Measurements from ENCODE around the gene INPP5D. TPM values are rescaled to one million over a fixed set of nuclear protein-coding genes. Genes with fewer than 3 reads are reported as not detected.

The INPP5D gene
- total and polyA plus RNA-seq, 2 donors, result 26.6 to 42.0 TPM

DNA sequence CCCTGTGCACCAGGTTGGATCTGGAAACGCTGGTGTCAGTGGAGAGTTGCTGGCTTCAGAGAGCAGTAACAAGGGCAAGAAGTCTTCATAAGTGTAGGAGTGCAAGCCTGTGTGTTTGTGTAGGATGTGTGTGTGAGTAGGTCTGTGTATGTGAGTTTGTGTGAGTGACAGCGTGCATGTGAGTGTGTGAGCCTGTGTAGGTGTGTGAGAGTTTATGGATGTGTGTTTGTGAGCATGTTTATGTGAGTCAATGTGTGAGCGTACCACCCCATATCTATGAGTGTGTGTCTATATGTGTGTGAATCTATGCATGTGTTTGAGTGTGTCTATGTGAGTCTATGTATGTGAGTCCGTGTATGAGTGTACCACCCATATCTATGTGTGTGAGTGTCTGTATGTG, 104.8 kb downstream of the INPP5D start:
- 85% methylated on average over 4 of the region's 4 CpGs for WGBS
- no peaks in the 10 kb centered on the region for H3K4me1 ChIP-seq (ENCODE audit: control insufficient read depth in 2 of 2, insufficient read depth in 2 of 2, low read length in 2 of 2)
- H3K9me3 ChIP-seq (ENCODE audit: control insufficient read depth in 2 of 2, insufficient read depth in 1 of 2, low read length in 1 of 2), result no peaks in the 10 kb centered on the region
- H3K27me3 ChIP-seq (ENCODE audit: control insufficient read depth in 2 of 2, insufficient read depth in 1 of 2, low read length in 1 of 2), result no peaks in the 10 kb centered on the region
- no peak overlapping the region for H3K27ac ChIP-seq (ENCODE audit: low read depth in 1 of 2, low read length in 1 of 2)
- no peak for DNase-seq (ENCODE audit: low read depth in 6 of 9, low spot score in 9 of 9)
- H3K4me3 ChIP-seq (ENCODE audit: low read length in 2 of 2), result no peak overlapping the region
- H3K36me3 ChIP-seq (ENCODE audit: control insufficient read depth in 2 of 2, insufficient read depth in 2 of 2, low read length in 1 of 2), result peaks cover 65 to 75% of the 10 kb centered on the region in 2 donors

DNA sequence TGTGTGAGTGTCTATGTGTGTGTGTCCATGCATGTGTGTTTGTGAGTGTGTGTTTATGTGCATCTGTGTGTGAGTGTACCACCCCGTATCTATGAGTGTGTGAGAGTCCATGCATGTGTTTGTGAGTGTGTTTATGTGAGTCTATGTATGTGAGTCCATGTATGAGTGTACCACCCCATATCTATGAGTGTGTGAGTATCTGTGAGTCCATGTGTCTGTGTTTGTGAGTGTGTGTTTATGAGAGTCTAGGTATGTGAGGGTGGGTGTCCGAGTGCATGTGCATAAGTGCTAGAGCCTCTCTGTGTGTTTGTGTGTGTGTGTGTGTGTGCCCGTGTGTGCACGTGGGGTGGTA, 105.4 kb downstream of the INPP5D start:
- Histone ChIP-seq H3K9me3 (ENCODE audit: control insufficient read depth in 2 of 2, insufficient read depth in 1 of 2, low read length in 1 of 2) (no peaks in the 10 kb centered on the region), H3K4me3 (ENCODE audit: low read length in 2 of 2) (no peak overlapping the region), H3K27ac (ENCODE audit: low read depth in 1 of 2, low read length in 1 of 2) (no peak overlapping the region), H3K27me3 (ENCODE audit: control insufficient read depth in 2 of 2, insufficient read depth in 1 of 2, low read length in 1 of 2) (no peaks in the 10 kb centered on the region), H3K36me3 (ENCODE audit: control insufficient read depth in 2 of 2, insufficient read depth in 2 of 2, low read length in 1 of 2) (peaks cover 69 to 77% of the 10 kb centered on the region in 2 donors), H3K4me1 (ENCODE audit: control insufficient read depth in 2 of 2, insufficient read depth in 2 of 2, low read length in 2 of 2) (no peaks in the 10 kb centered on the region)
- WGBS, result 92% methylated on average over 4 of the region's 4 CpGs
- DNase-seq (ENCODE audit: low read depth in 6 of 9, low spot score in 9 of 9), result no peak

DNA sequence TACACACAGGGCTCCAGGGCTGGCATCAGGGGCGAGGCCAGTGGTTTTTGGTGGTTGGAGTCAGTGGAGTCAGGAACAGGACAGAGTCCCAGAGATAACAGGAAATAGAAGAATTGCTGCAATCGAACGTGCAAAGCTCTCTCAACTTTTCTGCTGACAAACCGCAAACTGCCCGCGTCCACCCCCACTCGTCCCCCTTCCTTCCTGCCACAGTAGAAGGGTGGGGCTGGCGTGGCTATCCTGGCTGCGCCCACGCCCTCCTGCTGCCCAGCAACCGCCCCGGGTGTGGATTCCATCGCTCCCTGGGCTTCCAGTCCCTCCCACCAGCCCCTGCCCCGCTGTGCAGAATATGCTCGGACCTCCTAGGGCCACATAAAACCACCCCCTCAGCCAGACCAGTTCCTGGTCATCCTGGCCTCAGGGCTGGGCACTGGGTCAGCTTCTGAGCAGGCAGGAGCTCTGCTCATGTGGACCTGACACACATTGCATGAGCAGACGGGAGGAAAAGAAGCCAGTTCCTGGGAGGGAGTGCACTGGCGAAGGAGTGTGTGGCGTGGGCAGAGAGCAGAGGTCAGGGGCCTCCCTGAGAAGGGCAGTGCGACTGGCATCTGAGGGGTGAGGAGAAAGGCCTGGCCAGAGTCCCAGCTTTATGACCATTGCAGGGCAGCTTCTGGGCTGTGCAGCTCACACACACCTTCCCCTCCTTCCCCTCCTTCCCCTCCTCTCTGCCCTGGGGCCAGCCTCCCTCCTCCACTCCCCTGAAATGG, 105.9 kb downstream of the INPP5D start:
- DNase-seq (ENCODE audit: low read depth in 6 of 9, low spot score in 9 of 9), result no peak
- Histone ChIP-seq H3K4me1 (ENCODE audit: control insufficient read depth in 2 of 2, insufficient read depth in 2 of 2, low read length in 2 of 2) (no peaks in the 10 kb centered on the region), H3K27me3 (ENCODE audit: control insufficient read depth in 2 of 2, insufficient read depth in 1 of 2, low read length in 1 of 2) (no peaks in the 10 kb centered on the region), H3K9me3 (ENCODE audit: control insufficient read depth in 2 of 2, insufficient read depth in 1 of 2, low read length in 1 of 2) (no peaks in the 10 kb centered on the region), H3K27ac (ENCODE audit: low read depth in 1 of 2, low read length in 1 of 2) (no peak overlapping the region), H3K36me3 (ENCODE audit: control insufficient read depth in 2 of 2, insufficient read depth in 2 of 2, low read length in 1 of 2) (peaks cover 73 to 82% of the 10 kb centered on the region in 2 donors), H3K4me3 (ENCODE audit: low read length in 2 of 2) (no peak overlapping the region)
- WGBS, result 82% methylated on average over 19 of the region's 19 CpGs

DNA sequence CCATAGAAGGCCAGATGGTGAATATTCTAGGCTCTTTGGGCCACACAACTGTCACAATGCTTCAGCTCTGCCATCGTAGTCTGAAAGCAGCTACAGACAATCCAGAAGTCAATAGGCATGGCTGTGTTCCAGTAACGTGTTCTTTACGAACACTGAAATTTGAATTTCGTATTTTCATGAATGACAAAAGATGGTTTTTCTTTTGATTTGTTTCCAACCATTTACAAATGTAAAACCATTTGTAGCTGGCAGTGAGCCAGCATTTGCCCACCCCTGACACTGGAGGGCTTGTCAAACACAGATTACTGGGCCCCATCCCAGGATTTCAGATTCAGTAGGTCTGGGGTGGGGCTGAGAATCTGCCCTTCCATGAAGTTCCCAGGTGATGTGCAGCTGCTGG, 108.3 kb downstream of the INPP5D start:
- WGBS, result 98% methylated on average over 4 of the region's 4 CpGs
- no peaks in the 10 kb centered on the region for H3K4me1 ChIP-seq (ENCODE audit: control insufficient read depth in 2 of 2, insufficient read depth in 2 of 2, low read length in 2 of 2)
- no peaks in the 10 kb centered on the region for H3K9me3 ChIP-seq (ENCODE audit: control insufficient read depth in 2 of 2, insufficient read depth in 1 of 2, low read length in 1 of 2)
- DNase-seq (ENCODE audit: low read depth in 6 of 9, low spot score in 9 of 9), result no peak
- H3K36me3 ChIP-seq (ENCODE audit: control insufficient read depth in 2 of 2, insufficient read depth in 2 of 2, low read length in 1 of 2), result peaks cover 74 to 83% of the 10 kb centered on the region in 2 donors
- H3K4me3 ChIP-seq (ENCODE audit: low read length in 2 of 2), result no peak overlapping the region
- no peaks in the 10 kb centered on the region for H3K27me3 ChIP-seq (ENCODE audit: control insufficient read depth in 2 of 2, insufficient read depth in 1 of 2, low read length in 1 of 2)
- H3K27ac ChIP-seq (ENCODE audit: low read depth in 1 of 2, low read length in 1 of 2), result no peak overlapping the region

DNA sequence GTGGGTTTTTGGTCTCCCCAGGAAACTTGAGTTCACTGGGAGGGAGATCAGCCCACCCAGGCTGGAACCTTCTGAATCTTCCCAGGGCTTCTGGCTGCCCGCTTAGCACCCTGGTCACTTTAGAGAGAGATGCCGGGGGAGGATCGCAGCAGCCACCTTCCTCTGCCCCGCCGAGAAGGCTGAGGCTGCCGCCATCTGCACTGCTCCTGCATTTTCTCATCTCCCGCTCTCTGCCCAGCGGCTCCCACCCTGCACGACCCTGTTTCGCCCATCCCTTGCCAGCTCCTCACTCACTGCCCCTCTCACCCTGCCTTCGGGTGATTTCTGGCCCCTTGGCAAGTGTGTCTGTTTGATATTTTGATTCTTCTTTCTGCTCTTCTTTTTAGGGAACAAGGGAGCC, 108.8 kb downstream of the INPP5D start:
- Histone ChIP-seq H3K36me3 (ENCODE audit: control insufficient read depth in 2 of 2, insufficient read depth in 2 of 2, low read length in 1 of 2) (peaks cover 73 to 80% of the 10 kb centered on the region in 2 donors), H3K27ac (ENCODE audit: low read depth in 1 of 2, low read length in 1 of 2) (no peak overlapping the region), H3K4me1 (ENCODE audit: control insufficient read depth in 2 of 2, insufficient read depth in 2 of 2, low read length in 2 of 2) (no peaks in the 10 kb centered on the region), H3K27me3 (ENCODE audit: control insufficient read depth in 2 of 2, insufficient read depth in 1 of 2, low read length in 1 of 2) (no peaks in the 10 kb centered on the region), H3K4me3 (ENCODE audit: low read length in 2 of 2) (no peak overlapping the region), H3K9me3 (ENCODE audit: control insufficient read depth in 2 of 2, insufficient read depth in 1 of 2, low read length in 1 of 2) (no peaks in the 10 kb centered on the region)
- DNase-seq (ENCODE audit: low read depth in 6 of 9, low spot score in 9 of 9), result no peak
- WGBS, result 92% methylated on average over 11 of the region's 11 CpGs

DNA sequence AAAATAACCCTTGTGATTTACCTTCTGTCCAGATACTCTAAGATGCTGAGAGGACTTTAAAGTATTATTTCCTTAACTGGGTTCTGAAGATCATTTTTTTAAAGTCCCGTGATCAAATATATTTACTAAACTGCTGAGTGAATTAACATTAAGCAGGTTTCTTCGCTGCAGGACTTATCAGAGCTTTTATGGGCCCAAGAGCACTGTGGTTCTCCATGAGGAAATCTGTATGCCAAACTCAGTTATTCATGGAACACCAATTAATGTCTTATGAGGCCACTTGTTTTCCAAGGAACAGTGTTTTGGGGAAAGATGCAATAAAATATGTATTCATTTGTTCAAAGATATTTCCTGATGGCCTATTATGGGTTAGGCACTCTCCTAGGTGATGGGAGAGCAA, 111.2 kb downstream of the INPP5D start:
- H3K36me3 ChIP-seq (ENCODE audit: control insufficient read depth in 2 of 2, insufficient read depth in 2 of 2, low read length in 1 of 2), result peaks cover 56 to 66% of the 10 kb centered on the region in 2 donors
- no peak for DNase-seq (ENCODE audit: low read depth in 6 of 9, low spot score in 9 of 9)
- 98% methylated on average over 2 of the region's 2 CpGs for WGBS
- no peaks in the 10 kb centered on the region for H3K27me3 ChIP-seq (ENCODE audit: control insufficient read depth in 2 of 2, insufficient read depth in 1 of 2, low read length in 1 of 2)
- no peak overlapping the region for H3K27ac ChIP-seq (ENCODE audit: low read depth in 1 of 2, low read length in 1 of 2)
- no peak overlapping the region for H3K4me3 ChIP-seq (ENCODE audit: low read length in 2 of 2)
- no peaks in the 10 kb centered on the region for H3K9me3 ChIP-seq (ENCODE audit: control insufficient read depth in 2 of 2, insufficient read depth in 1 of 2, low read length in 1 of 2)
- H3K4me1 ChIP-seq (ENCODE audit: control insufficient read depth in 2 of 2, insufficient read depth in 2 of 2, low read length in 2 of 2), result no peaks in the 10 kb centered on the region

DNA sequence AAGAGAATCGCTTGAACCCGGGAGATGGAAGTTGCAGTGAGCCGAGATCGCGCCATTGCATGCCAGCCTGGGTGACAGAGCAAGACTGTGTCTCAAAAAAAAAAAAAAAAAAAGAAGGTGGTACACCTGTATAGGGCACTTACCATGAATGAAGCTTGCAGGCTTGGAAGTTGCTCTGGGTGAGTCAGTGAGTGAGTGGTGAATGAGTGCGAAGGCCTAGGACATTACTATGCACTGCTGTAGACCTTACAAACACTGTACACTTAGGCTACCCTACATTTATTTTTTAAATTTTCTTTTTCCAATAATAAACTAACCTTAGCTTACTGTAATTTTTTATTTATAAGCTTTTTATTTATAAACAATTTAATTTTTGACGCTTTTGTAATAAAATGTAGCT, 113.0 kb downstream of the INPP5D start:
- Histone ChIP-seq H3K4me1 (ENCODE audit: control insufficient read depth in 2 of 2, insufficient read depth in 2 of 2, low read length in 2 of 2) (no peaks in the 10 kb centered on the region), H3K27me3 (ENCODE audit: control insufficient read depth in 2 of 2, insufficient read depth in 1 of 2, low read length in 1 of 2) (no peaks in the 10 kb centered on the region), H3K9me3 (ENCODE audit: control insufficient read depth in 2 of 2, insufficient read depth in 1 of 2, low read length in 1 of 2) (no peaks in the 10 kb centered on the region), H3K27ac (ENCODE audit: low read depth in 1 of 2, low read length in 1 of 2) (no peak overlapping the region), H3K4me3 (ENCODE audit: low read length in 2 of 2) (no peak overlapping the region), H3K36me3 (ENCODE audit: control insufficient read depth in 2 of 2, insufficient read depth in 2 of 2, low read length in 1 of 2) (peaks cover 59 to 62% of the 10 kb centered on the region in 2 donors)
- 98% methylated on average over 7 of the region's 7 CpGs for WGBS
- DNase-seq (ENCODE audit: low read depth in 6 of 9, low spot score in 9 of 9), result no peak

DNA sequence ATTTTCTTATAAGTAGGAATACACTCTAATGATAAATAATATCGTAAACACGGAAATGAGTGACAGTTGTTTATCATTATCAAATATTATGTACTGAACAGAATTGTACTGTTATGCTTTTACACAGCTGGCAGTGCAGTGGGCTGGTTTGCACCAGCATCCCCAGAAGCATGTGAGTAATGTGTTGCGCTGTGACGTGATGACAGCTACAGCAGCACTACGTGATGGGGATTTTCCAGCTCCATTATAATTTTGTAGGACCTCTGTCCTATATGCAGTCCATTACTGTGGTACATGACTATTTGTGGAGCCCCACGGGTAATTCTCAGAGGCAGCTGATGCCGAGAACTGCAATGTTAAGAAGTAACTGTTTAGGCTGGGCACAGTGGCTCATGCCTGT, 114.0 kb downstream of the INPP5D start:
- H3K27ac ChIP-seq (ENCODE audit: low read depth in 1 of 2, low read length in 1 of 2), result no peak overlapping the region
- peaks cover 59 to 62% of the 10 kb centered on the region in 2 donors for H3K36me3 ChIP-seq (ENCODE audit: control insufficient read depth in 2 of 2, insufficient read depth in 2 of 2, low read length in 1 of 2)
- no peaks in the 10 kb centered on the region for H3K4me1 ChIP-seq (ENCODE audit: control insufficient read depth in 2 of 2, insufficient read depth in 2 of 2, low read length in 2 of 2)
- no peak for DNase-seq (ENCODE audit: low read depth in 6 of 9, low spot score in 9 of 9)
- no peaks in the 10 kb centered on the region for H3K27me3 ChIP-seq (ENCODE audit: control insufficient read depth in 2 of 2, insufficient read depth in 1 of 2, low read length in 1 of 2)
- WGBS, result 89% methylated on average over 7 of the region's 7 CpGs
- peaks cover 0 to 2% of the 10 kb centered on the region in 2 donors for H3K9me3 ChIP-seq (ENCODE audit: control insufficient read depth in 2 of 2, insufficient read depth in 1 of 2, low read length in 1 of 2)
- H3K4me3 ChIP-seq (ENCODE audit: low read length in 2 of 2), result no peak overlapping the region

DNA sequence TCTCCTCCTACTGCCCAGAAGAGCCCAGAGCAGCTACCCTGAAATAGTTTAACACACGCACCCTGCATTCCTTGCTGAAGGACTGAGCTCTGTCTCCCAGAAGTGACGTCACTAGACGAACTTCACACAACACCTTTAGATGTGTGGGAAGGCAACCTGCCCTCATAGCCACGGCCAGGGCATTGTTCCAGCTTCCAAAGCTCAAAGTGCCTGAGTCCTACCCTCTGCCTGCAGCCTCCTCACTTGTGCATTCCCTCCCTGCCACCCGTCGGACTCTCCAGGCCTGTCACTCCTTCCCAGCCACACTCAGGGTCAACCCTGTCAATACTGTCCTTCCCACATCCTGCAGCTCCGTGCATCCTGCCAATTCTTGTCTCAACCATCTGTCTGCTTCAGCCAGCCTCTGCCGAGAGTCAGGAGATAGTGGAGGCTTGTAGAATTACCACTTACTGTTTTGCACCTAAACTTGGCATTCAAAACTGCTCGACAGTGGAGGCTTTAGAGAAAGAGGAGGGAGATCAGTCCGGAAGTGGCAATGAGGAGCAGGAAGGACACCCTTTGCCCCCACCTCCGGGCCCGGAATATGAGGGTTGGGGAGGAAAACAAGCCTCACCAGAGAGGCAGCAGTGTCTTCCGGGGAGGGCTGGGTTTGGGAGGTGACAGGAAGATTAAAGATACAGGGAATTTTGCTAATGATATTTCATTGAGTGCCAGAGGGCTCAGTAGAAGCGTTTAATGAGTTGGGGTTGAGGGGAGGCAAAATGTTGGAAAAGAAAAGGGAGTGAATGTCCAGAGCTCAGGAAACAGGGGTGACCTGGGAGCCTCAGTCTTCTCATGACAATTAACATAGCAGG, 119.1 kb downstream of the INPP5D start:
- 97% methylated on average over 14 of the region's 14 CpGs for WGBS
- H3K36me3 ChIP-seq (ENCODE audit: control insufficient read depth in 2 of 2, insufficient read depth in 2 of 2, low read length in 1 of 2), result peaks cover 48 to 59% of the 10 kb centered on the region in 2 donors
- no peak overlapping the region for H3K4me3 ChIP-seq (ENCODE audit: low read length in 2 of 2)

More for the DNA sequence above, 119.1 kb downstream of the INPP5D start:
- Histone ChIP-seq H3K27me3 (ENCODE audit: control insufficient read depth in 2 of 2, insufficient read depth in 1 of 2, low read length in 1 of 2) (no peaks in the 10 kb centered on the region), H3K27ac (ENCODE audit: low read depth in 1 of 2, low read length in 1 of 2) (no peak overlapping the region), H3K9me3 (ENCODE audit: control insufficient read depth in 2 of 2, insufficient read depth in 1 of 2, low read length in 1 of 2) (peaks cover 0 to 10% of the 10 kb centered on the region in 2 donors), H3K4me1 (ENCODE audit: control insufficient read depth in 2 of 2, insufficient read depth in 2 of 2, low read length in 2 of 2) (no peaks in the 10 kb centered on the region)
- no peak for DNase-seq (ENCODE audit: low read depth in 6 of 9, low spot score in 9 of 9)
